Left ventricle myocardium superior (tissue), 1 donor: ENCODE results near the gene HYAL2. TPM values are rescaled to one million over a fixed set of nuclear protein-coding genes. Genes with fewer than 3 reads are reported as not detected.

Experiments used
- ATAC-seq: fragments of 200-7000 bp; cut with Tn5 transposase; one replicate; pipeline ENCODE4 v1.9.1; 2020; ENCODE audit warnings: mild to moderate bottlenecking, moderate library complexity
- DNase-seq: peaks from one replicate; pipeline ENCODE4 v3.0.0-alpha.2; 2020
- intact Hi-C: fragments of 100-400 bp; cut with micrococcal nuclease; formaldehyde crosslinking; loops from one replicate; pipeline ENCODE4 v1.11.0; 2022
- total RNA-seq: library from RNA; stranded (reverse); fragmentation: NEBNext Ultra II Directional; extraction: Animal tissue kit (Norgen Biotek cat#: 25700); gene quantifications from one replicate; pipeline ENCODE4 v1.2.1, GENCODE V29; 2021
- donor health status: DM: no; HTN: yes; CAD: no; lungs with severe emphysema.

Gene HYAL2
- total RNA-seq, 1 donor from 2014 or later = 36.0 TPM

DNA sequence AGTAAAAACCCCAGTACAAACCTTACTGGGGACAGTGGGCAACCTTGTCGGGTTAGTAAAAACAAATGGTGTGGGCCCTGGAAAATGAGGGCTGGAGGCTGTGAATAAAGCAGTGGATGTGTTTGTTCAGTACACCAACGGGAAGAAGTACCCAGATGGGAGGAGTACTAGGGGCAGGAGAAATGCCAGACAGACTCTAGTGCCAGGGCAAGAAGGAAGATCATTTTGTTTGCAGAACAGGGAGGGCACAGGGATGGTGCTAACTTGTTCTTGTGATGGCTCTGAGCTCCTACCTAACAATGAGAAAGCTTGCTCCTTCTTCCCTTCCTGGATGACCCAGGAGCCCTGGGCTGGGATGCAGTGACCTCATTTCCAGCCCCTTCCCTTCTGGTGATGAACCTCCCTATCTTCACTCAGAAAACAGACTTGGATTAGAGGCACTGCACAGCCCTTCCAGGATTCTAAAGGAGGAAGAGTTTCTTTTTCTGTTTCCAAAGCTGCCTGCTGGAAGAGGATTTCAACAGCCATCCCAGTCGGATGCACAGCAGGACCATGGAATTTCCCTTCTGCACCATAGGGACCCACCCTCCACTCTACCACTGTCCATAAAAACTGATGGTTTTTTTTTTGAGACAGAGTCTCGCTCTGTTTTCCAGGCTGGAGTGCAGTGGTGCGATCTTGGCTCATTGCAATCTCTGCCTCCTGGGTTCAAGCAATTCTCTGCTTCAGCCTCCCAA lies 12.0 kb upstream of the HYAL2 start:
- ATAC-seq (no peak), DNase-seq (no peak)
- intact Hi-C loops = no loop called here

DNA sequence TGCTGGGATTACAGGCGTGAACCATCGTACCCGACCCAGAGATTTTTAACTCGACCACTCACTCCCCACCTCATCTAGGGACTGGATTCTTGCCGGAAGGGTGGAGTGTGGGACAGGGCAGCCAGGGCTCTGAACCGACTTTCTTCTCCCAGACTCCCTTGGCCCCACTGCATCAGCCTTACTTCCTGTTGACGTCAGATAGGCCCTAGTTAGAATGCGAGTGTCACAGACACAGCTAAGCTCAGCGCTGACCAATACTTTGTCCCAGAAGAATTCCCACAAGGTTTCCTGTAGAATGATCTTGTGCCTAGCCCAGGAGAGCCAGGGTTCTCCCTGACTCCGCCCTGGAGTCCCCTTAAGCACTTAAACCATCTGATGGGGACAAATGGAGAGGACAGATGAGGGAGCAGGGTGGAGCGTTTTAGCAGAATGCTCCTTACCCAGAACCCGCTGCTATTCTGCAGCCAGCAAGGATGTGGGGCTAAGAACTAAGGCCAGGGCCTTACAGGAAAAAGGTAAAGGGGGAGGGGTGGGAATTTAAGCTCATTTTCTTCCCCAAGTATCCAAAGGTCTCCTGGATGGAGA lies 11.3 kb upstream of the HYAL2 start:
- DNase-seq = peak; percentile 58
- peak; percentile 30 for ATAC-seq
- intact Hi-C loops = no loop called here

DNA sequence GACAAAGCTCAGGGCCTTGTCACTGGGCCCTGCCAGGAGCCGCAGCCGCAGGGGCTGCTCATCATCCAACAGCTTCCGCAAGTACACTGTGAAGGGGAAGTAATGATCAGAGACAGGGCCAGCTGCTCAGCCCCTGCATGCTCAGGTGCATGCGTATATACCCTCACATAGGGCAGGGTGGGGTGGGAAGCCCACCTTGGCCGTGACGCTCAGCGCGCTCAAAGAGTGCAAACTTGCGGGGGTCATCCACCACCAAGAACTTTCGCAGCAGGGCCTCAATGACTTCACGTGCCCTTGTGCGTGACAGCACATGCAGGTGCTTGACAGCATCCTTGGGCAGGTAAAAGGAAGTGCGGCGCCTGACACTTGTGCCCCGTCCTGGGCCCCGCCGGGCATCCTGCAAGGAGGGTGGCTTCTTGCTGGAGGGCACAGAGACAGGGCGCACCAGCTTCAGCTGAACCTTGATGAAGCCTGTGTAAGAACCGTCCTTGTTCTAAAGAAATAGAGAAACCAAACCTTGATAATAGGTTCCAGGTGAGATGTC lies 8.9 kb upstream of the HYAL2 start:
- DNase-seq (peak; percentile 22), ATAC-seq (no peak)
- intact Hi-C loops = no loop called here

DNA sequence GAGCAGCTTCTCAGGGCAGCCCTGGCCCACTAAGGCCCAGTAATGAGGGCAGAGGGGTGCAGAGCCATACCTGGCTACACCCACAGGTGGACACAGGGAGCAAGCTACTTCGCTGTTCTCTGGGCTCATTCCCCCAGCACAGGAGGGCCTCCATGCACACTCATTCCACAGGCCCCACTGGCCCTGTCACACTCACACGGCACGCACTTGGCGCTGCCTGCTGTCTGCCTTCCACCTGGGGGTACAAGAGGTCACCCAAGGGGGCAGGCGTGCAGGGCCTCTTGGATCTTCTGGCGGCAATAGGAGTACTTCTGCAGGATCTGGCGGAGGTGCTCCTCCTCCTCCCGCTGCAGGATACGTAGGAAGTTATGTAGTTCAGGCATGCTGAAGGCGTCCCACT lies 7.8 kb upstream of the HYAL2 start:
- ATAC-seq (no peak), DNase-seq (no peak)
- intact Hi-C loops = no loop called here

GRCh38 chr3:50327943-50328691 lies 5.6 kb upstream of the HYAL2 start, which contains the start of gene TUSC2:
Gene TUSC2, minus strand, starts transcription at chr3:50328223. Its CDS starts 124 bp downstream, at chr3:50328099.
- intact Hi-C loops = no loop called here
- DNase-seq = peak; percentile 99
- peak; percentile 84 for ATAC-seq

- no peak for DNase-seq
- ATAC-seq = no peak
- intact Hi-C loops = no loop called here
Observed at GRCh38 chr3:50327129-50327528, 4.6 kb upstream of the HYAL2 start.

GRCh38 chr3:50326182-50326541 lies 3.6 kb upstream of the HYAL2 start:
- DNase-seq = no peak
- ATAC-seq = no peak
- intact Hi-C loops = no loop called here

GRCh38 chr3:50325497-50326181 lies 3.1 kb upstream of the HYAL2 start:
- DNase-seq (no peak), ATAC-seq (no peak)
- intact Hi-C loops = no loop called here

- DNase-seq (no peak), ATAC-seq (no peak)
- intact Hi-C loops = no loop called here
Observed at GRCh38 chr3:50325113-50325480, 2.6 kb upstream of the HYAL2 start.

DNA sequence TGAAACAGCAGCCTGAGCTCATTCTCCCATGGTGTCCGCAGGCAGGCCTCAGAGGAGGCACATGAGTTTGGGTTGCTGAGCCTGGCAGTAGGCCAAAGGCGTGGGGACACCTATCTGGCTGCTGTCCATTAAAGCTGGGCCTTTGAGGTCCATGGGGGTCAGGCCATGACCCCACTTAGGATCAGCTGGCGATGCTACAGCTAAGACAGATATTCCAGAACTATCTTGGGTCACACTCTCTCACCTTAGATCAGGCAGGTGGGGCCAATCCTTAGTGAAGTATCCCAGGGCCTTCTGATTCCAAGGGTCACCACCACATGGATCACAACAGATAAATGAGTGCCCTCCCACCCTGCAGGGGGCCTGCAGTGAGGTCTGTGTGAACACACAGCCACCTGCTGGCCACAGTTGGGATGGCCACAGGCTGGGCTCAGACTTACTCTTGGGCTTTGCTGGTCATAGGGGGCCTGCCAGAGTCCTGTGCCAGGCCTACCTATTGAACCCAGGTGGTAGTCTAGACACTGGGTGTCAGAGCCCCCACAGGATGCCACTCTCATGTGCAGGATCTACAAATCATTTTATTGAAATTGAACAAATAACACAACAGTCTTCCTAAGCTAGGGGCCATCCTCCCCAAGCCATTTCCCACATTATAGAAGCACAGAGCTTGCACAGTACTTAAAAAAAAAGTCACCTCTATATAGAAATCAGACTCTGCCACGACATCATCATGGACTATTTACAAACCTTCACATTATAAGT lies 2.0 kb upstream of the HYAL2 start:
- intact Hi-C loops = no loop called here

GRCh38 chr3:50323614-50324199 lies 1.2 kb upstream of the HYAL2 start:
- peak; percentile 10 for ATAC-seq
- intact Hi-C loops = no loop called here

More for the DNA sequence above, 2.0 kb upstream of the HYAL2 start:
- DNase-seq (peak; percentile 88), ATAC-seq (peak; percentile 10)

DNA sequence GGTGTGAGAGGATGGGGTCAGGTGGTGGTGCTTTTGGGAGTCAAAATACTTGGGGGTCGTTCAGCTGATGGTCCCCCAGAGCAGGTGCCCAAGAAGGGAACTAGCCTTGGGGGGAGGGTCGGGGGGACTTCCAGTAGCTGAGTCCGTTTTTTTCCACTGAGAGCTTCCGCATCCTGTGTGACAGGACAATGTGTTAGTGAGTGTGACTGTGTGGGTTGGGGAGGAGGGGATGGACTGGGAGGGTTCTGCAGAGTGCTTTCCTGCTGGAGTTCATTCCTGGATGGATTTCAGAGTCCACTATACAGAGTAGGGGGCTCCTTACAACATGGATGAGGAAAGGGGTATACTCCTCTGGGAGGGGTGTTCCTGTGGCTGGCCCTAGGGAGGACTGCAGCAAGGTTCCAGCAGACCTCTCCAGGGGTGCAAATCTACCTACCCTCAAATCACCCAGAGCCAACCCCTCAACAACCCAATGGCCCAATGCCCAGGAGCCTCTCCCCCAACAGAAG lies 601 bp upstream of the HYAL2 start:
- intact Hi-C loops = no loop called here
- peak; percentile 3 for ATAC-seq
- no peak for DNase-seq

More at GRCh38 chr3:50323614-50324199, 1.2 kb upstream of the HYAL2 start:
- peak; percentile 74 for DNase-seq

DNA sequence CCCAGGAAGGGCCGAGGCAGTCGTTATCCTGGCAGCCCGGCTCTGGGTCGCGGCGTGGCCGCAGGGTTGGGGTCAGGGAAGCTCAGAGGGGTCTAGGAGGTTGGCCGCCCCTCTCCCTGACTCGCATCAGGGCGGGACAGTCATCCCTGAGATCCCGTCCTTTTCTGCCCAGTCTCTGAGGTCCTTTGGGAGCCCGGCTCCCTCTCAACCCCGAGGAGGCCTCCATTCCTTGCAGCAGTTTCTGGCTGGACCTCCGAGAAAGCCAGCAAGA lies 495 bp downstream of the HYAL2 start:
- intact Hi-C loops = no loop called here
- DNase-seq (no peak), ATAC-seq (no peak)

DNA sequence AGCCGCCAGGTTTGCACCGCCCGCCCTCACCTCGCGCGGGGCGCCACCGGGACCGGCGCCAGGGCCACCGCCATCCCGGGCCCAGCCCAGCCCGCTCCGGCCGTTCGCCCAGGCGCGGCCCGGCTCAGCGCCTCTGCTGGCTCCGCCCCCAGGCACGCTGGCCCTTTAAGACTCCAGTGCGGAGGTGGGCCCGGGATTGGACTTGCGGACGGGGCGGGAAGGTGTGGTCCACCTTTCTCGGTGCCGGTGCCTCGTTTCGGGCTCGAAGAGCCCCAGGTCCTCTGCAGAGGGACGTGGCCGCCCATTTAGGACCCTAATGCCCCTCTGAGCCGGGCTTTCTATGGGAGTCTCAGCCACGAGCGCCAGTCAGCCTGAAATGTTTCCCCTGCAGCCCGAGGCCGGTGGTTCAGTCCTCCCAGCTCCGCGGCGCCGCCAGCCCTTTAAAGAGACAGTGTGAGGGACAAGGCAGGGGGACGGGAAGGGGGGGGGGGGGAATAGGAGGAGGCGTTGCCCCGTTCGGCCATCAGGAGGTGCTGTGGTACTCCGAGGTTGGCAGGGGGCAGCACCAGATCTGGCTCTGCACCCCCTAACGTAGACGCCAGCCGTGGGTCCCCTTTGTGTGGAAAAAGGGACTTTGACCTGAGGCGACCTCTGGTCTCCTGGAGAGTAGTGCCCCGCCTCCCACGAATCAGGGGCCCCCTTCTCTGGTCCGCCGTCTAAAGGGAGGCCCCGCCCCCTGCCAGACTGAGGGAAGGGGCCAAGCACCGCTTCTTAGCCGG lies 1.0 kb downstream of the HYAL2 start:
- DNase-seq = peak; percentile 95

DNA sequence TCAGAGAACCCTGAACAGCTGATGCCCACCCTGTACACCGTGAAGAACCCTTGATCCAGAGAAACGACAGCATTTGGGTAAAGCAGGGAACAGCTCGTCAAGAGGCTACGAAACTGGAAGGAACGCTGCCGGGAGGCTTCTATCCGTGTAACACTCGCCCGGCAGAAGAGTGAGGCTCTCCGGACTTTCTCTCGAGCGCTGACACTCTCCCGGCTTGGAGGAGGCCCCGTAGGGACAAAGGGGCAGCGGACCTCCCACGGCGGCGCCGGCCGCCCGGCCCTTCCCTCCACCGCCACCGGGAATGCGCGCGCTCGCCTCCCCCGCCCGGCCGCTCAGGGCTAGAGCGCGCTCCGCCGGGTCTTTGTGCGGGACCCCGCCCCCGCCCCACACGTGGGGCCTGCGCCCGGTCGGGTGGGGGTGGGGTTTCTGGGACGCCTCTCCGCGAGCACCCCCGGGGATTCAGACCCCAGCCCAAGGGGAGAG lies 1.7 kb downstream of the HYAL2 start:
- peak; percentile 73 for ATAC-seq
- peak; percentile 90 for DNase-seq
- intact Hi-C loops = no loop called here

More for the DNA sequence above, 1.0 kb downstream of the HYAL2 start:
- intact Hi-C loops = no loop called here
- ATAC-seq = peak; percentile 81

- DNase-seq = no peak
- intact Hi-C loops = no loop called here
- ATAC-seq = no peak
Observed at GRCh38 chr3:50319894-50320625, 2.5 kb downstream of the HYAL2 start.
